Glomerular visceral epithelial cell (primary cell): ENCODE measurements around the gene MAGOH.
"Not testable (repeated sequence)": the region's sequence is repeated elsewhere in the genome, so short reads cannot be mapped to it uniquely, and the experiment has no call there.

Source experiments
- DNase-seq: peaks from one replicate; pipeline ENCODE4 v3.0.0-alpha.2; 2016; ENCODE audit errors: extremely low spot score

The MAGOH gene

GRCh38 chr1:53238197-53239155 lies at the start of gene MAGOH:
Gene MAGOH (minus strand): TSS chr1:53238518. CDS start chr1:53238448, 70 bp downstream.
- DNase-seq: peak; percentile 95

DNA sequence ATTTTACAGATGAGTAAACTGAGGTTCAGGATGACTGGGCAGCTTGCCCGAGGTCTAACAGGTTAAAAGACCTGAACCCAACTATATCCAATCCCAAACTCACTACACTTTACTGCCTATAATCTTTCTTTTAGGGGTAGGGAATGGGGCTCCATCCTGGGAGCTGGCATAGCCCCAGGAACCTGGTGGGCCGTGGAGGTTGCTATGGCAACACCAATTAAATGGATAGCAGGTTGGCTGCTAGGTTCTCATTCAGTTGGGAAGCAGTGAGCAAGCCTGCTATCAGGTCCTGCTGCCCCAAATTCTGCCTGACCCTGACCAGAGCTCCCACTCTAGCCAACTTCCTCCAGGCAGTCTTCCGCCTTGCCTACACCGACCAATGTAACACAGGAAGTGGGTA lies 48.6 kb upstream of the MAGOH start:
- peak; percentile 6 for DNase-seq

GRCh38 chr1:53285969-53286760 lies 47.8 kb upstream of the MAGOH start:
- no peak for DNase-seq

DNA sequence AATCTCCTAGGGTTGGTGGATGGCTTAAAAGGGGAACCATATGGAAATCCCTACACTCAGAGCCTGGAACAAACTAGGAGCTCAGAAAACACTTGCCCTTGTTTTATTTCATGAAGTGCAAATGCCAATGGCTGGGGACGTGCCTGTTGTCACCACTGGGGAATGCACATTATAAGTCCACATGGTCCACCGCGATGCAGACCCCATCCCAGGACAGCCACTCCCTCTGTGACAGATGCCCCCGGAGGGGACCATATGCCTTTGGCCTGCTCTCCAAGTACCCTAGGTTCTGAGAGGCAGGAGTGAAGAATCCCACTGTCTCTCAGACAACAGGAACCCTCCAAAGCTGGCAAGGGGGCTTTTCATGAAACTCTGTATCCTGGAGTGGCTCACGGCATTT lies 47.2 kb upstream of the MAGOH start:
- no peak for DNase-seq

DNA sequence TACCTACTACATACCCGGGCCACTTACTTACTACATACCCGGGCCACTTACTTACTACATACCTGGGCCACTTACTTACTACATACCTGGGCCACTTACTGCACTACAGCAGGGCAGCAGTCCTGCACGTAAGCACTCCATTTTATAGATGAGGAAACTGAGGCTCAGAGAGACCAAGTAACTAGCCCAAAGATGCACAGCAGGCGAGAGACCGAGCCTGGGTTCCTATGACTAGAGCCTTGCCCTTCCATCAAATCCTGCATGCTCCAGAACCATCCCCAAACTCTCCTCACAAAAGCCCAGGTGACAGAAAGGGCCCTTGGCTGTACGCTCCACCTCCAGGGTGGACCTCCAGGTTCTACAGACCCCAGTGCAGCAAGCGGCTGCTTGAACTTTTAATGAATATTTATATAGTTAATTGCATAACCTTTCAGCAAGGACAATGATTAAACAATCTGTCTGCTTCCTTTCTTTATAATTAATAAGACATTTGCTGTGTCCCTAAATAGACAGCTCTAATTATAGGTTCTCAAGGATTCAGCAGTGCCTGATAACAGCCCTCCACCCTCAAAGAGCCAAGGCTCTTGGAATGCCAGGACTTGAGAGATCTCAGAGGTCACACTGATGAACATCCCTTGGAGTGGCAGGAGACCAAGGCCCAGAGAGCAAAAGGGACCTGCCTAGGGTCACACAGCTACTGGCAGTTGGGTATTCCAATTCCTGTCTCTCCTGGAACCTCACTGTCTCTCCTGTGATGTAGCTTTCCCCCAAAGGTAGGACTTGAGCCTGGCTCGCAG lies 46.1 kb upstream of the MAGOH start:
- no peak for DNase-seq

DNA sequence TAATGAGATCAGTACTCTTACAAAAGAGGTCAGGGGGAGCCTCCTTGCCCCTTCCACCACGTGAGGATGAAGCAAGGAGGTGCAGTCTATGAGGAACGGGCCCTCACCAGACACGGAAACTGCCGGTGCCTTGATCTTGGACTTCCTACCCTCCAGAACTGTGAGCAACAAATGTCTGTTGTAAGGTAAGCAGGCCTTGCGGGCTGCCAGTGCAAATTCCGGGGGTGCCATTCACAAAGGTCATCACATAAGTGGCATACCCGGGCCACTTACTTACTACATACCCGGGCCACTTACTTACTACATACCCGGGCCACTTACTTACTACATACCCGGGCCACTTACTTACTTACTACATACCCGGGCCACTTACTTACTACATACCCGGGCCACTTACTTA lies 44.8 kb upstream of the MAGOH start:
- DNase-seq: not testable (repeated sequence)

DNA sequence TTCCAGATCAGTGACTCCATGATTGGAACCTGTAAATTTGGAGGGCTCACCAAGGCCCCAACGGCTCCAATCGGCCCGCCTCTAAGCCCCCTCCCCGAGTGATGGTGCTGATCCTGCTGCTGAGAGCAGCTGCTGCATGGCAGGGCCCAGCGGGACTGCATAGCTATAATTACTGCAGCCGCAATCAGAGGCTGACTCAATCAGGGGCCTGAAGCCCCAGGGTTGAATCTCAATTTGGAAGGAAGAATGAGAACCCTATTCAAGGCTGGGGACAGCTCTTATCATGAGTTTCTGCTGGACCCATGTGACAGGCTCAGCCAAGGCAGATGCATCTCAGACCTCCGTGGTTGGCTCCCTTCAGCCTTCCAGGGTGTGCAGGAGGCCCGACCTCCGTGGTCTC lies 42.8 kb upstream of the MAGOH start:
- no peak for DNase-seq

GRCh38 chr1:53280496-53280895 lies 42.2 kb upstream of the MAGOH start:
- no peak for DNase-seq

DNA sequence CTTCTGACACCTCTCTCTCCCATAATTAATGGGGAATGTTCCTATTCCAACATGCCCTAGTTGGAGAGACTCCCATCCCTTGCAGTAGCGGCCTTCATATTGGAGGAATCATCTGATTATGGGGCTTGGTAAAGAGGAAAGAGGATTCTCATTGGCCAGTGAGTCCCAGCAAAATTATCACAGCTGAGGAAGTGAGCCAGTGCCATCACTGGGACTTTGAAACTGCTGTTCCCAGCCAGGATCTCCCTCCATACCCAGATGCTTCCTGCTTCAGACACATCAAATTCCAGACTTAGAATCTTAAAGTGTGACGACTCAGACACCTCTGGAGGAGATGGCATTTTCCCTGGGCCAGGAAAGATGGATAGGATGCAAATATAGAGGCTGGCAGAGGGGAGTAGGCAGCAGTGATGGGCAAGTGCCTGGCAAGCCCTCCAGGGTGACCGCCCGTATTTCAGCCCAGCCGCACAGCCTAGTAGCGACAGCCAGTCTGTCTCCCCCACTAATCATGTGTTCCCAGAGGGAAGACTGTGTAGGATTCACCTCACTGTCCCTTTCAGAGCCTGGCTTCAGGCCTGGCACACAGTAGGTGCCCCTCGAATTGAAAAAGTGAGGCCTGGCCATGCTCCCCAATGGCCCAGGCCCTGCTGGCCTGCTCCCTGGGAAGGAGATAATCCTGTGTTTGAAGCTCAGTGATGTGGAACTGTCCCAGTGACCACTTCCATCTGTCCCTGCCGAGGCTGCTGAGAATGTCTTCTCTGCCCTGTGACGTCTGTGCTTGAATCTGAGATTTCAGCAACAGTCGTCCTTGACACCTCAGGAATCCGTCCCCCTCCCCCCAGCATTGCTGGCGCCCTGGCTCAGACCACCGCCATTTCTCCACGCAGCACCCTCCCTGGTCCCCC lies 41.2 kb upstream of the MAGOH start:
- DNase-seq: no peak

GRCh38 chr1:53278298-53278725 lies 40.0 kb upstream of the MAGOH start:
- peak; percentile 60 for DNase-seq

DNA sequence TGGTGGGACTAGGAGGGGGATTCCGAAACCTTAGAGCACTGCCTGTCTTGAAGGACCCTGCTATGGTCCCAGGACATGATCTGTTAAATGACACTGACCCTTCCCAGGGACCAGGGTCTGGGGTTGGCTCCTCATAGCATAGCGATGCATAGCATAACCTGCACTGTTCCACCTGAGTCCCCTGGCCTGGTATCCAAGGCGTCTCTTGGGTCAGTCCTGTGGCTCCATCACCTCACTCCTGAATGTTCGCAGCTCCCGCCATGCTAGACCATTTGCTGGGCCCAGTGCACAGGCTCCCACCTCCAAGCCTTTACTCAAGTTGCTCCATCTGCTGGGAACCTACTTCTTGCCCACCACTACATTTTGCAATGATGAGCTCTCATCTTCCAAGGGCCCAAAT lies 39.0 kb upstream of the MAGOH start:
- no peak for DNase-seq

DNA sequence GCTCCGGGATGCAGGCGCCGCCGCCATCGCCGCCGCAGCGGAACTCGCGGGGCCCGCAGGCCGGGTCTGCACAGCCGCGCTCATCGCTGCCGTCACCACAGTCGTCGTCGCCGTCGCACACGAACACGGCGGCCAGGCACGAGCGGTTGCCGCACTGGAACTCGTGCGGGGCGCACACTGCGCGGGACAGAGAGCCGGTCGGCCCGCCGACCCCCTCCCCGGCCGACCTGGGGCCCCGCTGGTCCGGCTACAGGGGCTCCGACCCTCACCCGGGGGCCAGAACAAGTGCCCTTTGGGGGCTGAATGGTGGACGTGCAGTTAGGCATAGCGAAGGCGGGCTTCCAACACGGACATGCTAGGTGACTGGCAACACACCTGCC lies 38.6 kb upstream of the MAGOH start:
- no peak for DNase-seq

GRCh38 chr1:53276153-53276901 lies 38.0 kb upstream of the MAGOH start:
- no peak for DNase-seq

GRCh38 chr1:53275566-53275965 lies 37.2 kb upstream of the MAGOH start:
- DNase-seq: no peak

- no peak for DNase-seq
These were observed 36.3 kb upstream of the MAGOH start for GRCh38 chr1:53274541-53275185.

DNA sequence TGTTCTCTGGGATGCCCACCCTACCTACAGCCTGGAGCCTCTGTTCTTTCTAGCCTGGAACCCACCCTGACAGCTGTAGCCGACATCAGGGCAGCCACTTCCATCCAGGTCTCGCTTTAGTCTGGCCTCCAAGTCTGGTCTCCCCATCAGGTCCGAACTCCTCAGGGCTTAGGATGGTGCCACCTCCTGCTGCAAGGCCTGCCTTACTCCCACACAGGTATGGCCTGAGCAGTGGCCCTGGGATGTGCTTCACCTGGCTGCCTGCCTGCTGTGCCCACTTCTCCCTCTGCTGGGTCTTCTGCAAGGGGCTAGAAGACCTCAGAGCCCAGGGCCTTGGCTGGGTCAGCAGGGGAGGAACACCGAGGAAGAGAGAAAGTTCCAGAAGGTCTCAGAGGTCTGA lies 35.7 kb upstream of the MAGOH start:
- no peak for DNase-seq

- no peak for DNase-seq
These were observed 35.2 kb upstream of the MAGOH start for GRCh38 chr1:53273526-53273925.

- DNase-seq: no peak
These were observed 34.0 kb upstream of the MAGOH start for GRCh38 chr1:53272349-53272748.

DNA sequence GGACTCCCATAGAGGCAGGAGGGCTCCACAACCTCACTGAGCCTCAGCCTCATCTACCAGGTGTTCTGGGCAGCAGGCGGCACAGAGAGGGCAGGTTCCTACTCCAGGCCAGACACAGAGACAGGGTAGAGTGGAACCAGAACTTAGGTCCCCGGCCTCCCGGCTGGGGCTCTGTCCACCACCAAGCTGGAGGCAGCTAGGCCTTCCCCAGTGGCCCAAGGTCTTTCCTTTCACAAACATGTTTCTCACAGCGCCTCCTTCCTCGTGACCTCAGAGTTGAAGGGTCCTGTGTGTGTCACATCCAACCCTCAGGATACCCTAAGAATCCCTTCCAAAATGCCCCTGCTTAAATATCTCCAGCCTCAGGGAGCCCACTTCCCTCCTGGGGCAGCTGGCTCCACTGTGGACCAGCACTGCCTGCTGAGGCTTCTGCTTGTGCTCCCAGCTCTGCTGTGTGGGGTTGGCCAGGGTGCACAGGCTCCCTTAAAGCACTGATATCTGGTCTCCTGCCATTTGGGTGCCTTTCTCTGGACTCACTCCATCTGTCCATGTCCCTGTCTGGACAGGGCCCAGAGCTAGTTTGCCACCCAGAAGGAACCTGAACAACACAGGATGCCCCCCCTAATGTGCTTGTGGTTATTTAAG lies 33.2 kb upstream of the MAGOH start:
- DNase-seq: no peak
